ENCODE measurements around the gene DNASE1.
A peak's percentile ranks its signal among the peaks of the same experiment; 100 is the strongest.

The DNASE1 gene

DNA sequence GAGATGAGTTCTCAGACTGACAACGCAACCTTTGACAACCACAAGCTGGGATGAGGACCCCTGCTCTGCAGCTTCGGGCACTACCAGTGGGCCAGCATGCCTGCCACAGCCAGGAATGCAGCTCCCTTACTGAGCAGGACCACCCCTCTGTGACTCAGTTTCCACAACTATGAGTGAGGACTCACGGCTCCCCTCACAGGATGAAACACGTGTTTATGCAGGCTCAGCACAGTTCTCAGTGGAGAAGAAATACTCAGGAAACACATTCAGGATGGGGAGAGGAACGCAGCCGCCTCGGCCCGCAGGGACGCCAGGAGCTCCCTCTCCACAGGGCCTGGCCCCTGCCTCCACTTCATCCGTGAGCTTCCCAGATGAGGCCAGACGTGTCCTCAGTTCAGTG is 14.1 kb downstream of the DNASE1 start:
- no peak for DNase-seq

DNA sequence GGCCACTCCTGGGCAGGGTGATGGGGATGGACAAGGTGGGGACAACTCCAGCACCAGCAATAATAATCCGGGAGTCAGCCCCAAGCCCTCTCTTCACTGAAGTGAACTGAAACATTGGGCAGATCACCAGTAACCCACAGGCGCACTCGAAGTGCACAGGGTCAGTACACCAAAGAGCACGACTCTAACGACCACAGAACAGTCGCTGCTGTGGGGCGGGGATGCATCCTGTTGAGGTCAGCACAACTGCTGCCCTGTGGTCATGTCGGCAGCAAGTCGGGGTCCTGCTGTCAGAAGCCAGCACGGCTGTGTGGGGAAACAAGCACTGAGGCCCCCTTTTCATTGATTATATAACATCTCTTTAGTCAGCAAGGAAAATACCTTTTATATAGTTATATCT is 14.6 kb downstream of the DNASE1 start:
- DNase-seq: no peak

DNA sequence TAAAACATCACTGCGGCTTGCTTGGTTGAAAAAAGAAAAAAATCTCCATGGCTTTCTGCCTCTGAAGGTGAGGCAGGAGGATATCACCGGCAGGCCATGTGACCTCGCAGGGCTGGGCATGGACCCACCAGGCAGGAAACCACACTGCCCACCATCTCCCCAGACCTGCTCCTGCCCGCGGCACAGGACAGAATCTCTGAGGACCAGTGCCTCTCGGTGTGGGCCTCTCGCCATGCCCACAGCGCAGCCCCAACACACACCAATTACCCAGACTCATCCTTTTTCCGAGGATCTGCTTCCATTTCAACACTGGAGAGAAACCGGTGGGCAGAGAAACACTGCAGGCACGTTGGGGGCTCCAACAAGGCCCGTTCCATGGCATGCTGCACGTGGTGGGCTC is 16.2 kb downstream of the DNASE1 start:
- DNase-seq: no peak

DNA sequence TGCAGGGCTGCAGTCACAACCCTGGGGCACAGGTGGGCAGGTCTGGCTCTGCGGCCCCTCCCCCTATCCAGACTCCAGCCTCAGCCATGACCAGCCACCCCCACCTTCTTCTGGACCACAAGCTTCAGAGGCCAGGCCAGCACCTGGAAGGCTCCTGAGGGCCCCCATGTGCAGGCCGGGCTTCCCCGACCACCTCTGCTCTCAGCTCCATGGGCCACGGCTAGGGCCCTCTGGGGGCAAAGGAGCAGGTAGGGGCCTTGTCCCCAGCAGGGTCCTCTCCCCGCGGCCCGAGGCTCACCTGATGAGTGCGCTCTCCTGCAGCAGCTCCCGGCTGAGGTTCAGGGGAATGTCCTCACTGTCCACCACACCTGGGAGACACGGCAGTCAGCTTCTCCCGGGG is 16.9 kb downstream of the DNASE1 start:
- DNase-seq: no peak

DNA sequence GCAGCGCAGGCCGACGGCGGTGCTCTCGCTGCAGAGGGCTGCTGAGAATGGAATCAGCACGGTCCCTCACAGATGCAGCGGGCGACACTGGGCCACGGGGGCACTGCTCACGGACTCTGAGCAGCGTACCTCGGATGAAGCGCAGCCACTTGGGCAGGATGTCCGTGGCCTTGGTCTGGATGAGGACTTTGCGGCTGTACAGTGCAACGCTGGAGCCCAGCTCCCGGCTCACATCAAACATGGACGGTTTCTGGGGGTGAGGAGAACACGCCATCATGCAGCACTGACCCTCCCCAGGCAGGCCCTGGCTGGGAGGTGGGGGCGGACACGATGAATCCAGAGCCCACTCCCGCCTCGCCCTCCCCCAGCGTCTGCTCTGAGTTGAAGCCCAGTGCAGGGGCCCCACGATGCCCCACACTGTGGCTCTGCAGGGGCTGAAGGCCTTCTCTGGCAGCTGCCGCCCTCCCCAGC is 18.1 kb downstream of the DNASE1 start:
- no peak for DNase-seq

DNA sequence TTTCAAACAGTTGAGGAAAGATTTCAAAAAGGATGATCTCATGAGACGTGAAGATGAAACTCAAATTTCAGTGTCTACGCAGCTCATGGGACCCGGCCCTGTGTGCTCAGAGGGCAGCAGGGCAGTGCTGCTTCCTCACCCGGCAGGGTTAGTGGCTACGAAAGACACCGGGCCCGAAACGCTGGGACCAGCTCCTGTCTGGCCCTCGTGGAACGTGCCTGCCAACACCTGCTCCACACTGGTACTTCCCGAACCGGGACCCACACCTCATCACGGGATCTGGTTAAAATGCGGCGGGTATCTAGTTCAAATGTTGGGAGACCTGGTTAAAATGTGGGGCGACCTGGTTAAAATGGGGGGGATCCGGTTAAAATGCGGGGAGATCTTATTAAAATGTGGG is 18.7 kb downstream of the DNASE1 start:
- DNase-seq: no peak

DNA sequence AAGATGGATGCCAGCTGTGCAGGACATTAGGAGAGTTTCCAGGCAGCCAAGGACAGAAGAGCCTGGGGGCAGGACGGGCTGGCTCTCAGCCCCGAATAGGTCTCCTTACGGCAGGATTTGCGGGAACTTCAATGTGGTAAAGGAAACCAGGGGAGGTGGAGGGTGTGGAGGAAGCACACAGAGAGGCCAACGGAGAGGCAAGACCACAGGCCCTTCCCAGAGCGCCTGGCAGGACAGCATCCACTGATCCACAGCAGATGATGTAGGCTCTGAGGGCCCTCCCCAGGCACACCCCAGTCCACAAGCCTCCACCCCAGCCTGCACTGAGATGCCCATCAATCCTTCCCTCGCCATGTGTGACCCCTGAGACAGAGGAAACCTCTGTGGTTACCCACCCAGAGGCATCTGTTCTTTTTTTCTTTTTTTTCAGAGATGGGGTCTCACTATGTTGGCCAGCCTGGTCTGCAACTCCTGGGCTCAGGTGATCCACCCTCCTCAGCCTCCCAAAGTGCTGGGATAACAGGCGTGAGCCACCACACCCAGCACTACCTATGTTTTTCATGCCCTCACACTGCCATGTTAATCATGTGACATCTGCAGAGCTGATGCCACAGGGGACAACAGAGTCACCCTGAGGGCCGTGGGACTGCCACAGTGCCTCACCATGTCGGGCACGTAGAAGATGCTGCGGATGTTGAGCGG is 19.3 kb downstream of the DNASE1 start:
- no peak for DNase-seq

DNA sequence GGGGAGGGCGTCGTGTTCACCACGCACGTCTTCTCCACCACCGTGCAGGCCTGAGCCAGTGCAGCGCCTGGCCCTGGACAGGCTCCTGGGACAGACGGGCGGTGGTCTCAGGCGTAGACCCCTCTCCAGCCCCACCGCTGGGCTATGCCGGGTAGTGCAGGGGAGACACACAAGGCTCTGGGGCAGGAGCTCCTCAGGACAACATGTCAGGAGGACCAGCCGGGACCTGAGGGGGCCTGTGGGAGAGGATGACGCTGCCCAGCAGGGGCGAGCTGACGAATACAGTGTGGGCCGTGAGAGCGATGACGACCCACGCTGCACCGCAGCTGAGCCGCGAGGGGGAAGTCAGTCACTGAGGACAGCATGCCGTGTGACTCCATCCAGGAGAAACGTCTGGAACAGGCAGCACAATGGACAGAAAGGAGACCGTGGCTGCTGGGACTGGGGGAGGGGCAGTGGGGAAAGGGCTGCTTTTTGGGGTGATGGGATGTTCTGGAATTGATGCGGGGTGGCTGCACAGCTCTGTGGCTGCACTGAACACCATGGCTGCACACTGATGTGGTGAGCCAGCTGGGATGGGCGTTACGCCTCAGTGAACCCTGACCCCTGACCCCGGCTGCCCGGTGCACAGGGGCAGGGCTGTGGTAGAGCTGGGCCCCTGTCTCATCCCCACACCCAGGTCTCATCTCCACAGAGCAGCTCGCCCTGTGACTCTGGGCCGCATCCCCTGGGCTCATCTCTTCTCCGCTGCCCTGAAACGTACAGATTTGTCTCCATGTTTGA is 20.2 kb downstream of the DNASE1 start:
- DNase-seq: no peak

DNA sequence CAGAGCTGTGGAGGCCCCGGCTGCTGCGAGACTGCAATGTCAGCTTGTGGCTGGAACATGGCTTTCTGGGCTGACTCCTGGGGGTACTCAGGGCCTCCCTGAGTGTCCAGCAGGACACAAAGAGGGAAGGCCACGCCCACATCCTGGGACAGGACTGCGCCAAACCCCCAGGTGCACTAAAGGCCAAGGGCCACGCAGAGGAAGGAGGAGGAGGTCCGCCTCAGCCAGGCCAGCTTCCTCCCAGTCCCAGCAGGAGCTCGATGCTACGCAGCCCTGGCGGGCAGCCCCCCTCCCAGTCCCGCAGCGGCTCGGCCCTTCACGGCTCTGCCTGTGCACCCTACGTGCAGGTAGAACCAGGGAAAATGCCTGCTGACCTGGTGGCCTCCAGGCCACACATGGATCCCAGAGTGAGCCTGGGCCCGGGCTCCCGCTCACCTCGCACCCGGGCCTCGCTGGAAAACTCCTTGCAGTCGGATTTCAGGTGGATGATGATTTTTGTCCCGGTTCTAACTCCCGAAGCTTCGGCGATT is 21.2 kb downstream of the DNASE1 start:
- no peak for DNase-seq

DNA sequence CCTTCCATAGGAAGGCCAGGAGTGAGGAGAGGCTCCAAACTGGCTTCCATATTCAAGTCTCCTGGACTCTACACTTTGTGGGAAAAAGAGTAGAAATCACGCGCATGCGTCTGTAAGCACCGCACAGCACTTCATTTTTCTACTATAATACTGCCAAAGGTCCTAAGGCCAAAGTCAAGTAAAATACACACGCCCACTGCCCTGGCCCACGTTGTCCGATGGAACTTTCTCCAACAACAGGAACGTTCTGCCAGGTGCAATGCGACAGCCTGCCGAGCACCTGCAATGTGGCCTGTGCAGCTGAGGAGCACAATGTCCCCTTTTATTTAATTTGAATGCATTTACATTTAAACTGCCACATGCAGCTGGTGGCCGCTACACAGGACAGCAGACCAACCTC is 23.5 kb downstream of the DNASE1 start:
- no peak for DNase-seq

DNA sequence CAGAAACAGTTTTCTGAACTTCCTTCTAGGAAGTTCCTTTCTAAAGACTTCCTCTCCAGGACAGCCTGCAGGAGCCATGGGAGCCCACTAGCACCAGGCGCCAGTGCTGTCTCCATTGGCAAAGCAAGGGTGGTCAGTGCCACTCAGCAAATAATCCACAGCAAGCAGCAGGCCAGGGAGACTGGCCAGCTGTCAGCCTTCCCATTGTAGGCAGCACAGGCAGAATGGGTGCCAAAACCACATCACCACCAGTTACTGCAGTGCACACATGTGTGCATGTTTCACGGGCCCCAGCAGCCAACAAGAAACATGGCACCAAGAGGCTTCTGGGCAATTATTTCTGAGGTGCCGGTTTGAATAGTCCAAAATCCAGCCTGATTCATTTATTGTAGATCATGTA is 26.7 kb downstream of the DNASE1 start:
- no peak for DNase-seq

DNA sequence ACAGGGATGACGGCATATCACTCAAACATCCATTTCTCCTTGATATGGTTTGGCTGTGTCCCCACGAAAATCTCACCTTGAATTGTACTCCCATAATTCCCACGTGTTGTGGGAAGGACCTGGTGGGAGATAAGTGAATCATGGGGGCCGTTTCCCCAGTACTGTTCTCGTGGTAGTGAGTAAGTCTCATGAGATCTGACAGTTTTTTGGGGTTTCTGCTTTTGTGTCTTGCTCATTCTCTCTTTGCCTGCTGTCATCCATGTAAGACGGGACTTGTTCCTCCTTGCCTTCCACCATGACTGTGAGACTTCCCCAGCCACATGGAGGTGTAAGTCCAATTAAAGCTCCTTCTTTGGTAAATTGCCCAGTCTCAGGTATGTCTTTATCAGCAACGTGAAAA is 32.5 kb downstream of the DNASE1 start:
- DNase-seq: no peak

DNA sequence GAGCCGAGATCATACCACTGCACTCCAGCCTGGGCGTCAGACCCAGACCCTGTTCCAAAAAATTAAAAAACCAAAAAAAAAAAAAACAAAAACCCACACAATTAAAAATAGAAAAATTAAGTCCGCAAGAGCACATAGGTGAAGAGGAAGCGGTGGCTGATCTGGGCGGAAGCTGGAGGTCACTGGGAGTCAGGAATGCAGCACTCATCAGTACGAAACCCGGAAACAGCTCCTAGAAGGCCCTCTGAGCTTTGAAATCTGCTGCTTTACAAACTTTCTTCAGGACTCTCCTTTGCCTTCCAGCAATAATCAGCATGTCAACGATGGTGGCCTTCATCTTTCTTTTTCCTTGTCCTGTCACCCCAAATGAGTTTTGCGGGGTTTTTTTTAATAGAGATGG is 33.3 kb downstream of the DNASE1 start:
- DNase-seq: no peak

DNA sequence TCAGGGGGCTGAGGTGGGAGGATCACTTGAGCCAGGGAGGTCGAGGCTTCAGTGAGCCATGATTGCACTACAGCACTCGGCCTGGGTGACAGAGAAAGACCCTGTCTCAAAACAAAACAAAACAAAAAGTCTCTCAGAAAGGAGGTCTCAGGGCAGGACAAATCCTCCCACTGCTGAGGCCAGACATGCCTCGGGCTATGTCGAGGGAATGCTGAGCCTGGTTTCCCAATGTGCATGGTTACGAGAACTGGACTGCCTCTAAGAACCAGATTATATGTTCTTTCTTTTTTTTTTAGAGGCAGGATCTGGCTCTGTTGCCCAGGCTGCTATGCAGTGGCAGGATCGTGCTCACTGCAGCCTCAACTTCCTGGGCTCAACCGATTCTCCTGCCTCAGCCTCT is 35.2 kb downstream of the DNASE1 start:
- DNase-seq: no peak

DNA sequence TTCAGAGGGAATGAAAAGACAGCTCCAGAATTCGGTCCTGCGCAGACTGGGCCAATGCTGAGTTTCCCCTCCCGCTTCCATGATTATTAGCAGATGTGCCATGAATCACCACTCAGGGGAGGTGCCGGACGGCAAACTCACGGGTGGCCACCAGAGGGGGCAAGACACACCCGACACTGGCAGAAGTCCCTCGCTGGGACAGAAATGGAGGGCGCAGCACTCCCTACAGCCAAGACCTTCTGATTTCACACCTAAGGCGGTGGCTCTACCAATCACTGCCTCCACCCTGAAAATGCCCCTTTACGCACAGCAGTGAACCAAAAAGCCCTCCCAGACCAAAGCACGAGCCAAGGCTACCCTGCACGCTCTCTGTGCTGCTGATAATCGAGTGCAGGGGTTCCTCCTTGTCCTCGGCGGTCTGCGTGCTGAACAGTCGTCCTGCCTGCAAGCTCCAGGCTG is 36.0 kb downstream of the DNASE1 start:
- DNase-seq: peak; percentile 43 to 84

DNA sequence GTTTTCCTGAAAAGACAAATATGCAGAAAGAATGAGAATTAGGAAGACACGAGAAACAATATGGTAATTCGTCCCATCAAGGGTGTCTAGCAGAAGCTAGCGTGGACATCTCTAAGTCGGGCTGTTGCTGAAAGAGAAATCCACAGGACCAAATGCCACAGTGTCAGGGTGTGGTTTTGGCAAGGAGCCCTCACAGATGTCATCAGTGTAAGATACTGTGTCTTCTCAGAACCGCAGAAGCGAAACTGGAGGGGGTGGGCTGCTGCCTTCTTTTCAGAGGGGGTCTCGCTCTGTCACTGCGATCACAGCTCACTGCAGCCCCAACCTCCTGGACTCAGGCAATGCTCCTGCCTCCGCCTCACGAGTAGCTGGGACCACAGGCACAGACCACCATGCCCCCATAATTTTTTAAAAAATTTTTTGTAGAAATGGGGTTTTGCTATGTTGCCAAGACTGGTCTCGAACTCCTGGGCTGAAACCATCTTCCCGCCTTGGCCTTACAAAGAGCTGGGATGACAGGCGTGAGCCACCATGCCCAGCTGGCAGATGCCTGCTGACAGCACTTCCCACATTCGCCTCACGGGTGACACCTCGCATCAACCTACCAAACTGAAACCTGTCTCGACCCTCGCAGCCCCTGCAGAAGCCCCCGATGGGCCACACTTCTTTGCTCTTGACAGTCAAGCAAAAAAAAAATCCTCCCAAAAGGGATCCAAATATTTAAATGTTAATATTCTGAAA is 36.7 kb downstream of the DNASE1 start:
- peak in 1 of 2 experiments; percentile 24 for DNase-seq

DNA sequence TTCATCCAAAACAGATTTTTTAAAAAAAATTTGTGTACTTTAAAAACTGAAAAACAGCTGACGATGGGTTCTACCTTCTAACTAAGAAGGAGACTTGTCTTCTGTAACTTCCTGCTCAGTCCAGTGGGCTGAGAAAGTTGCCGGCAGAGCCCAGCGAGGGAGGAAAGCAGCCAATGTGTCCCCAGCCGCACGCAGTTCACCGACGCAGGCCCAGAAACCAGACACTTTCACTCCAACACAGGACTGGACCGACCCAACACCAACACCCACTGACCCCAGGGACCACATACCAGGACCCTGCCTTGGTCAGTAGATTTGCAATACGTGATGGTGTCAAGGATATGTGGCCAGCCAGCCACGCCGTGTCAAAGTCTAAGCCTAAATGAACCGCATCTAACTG is 37.3 kb downstream of the DNASE1 start:
- no peak for DNase-seq

DNA sequence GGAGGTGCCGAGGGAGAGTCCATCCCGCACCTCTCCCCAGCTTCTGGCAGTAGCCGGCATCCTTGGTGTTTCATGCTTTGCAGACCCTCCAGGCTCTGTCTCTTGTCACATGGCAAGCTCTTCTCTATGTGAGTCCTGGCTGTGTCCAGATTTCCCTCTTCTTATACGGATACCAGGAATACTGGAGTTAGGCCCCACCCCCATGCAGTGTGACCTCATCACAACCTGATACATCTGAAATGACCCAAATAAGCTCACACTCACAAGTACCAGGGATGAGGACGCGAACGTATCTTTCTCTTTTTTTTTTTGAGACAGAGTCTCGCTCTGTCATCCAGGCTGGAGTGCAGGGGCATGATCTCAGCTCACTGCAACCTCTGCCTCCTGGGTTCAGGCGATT is 39.6 kb downstream of the DNASE1 start:
- DNase-seq: no peak

DNA sequence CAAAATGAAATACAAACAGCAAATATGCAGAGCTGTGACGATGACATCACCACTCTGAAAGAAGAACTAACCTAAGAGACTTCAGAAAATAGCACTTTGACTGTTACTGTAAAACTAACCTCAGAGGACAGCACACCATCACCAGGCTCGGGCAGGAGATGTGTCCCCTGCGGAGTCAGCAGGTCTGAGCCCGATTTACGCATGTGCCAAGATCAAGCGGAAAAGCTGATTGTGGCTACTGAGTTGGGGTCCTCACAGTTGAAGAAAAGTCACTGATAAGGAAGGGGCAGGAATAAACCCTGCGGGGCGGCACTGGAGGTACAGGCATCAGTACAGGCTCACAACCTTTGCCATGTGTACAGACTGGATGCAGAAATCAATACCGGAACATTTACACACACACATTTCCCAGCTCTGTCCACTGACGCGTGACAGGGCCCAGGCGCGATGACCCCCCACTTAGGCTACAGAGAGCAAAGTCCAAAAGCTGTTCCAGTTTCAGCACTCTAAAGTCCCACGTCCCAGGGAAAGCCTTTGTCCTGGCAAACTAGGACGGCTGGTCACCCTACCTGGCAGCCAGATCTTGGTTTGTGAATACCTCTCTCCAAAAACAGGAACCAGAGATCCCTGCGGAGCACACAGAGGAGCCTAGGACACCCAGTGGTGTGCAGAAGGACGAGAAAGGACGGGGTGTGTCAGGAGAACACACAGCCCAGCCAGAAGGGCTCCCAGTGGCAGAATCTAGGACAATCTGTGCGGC is 41.3 kb downstream of the DNASE1 start:
- no peak for DNase-seq

DNA sequence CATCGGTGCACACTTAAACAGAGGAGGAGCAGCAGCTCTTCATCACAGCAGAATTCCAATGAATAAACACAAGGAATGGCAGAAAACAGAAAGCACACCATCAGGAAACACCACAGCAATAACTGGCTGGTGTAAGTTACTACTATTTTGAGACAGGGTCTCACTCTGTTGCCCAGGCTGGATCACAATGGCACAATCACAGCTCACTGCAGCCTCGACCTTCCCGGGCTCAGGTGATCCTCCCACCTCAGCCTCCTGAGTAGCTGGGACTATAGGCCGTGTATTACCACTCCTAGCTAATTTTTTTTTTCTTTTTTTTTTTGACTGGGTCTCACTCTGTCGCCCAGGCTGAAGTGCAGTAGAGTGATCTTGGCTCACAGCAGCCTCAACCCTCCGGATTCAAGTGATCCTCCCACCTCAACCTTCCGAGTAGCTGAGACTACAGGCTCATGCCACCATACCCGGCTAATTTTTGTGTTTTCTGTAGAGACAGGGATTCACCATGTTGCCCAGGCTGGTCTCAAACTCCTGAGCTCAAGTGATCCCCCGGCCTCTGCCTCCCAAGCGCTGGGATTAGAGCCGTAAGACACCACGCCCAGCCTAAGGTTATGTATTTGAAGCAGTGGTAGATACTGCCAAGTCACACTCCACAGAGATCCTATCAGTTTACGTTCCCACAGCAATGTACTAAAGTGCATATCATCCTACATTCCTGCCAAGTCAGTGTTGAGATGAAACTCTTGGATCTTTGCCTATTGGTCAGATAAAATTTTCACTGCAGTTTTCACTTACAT is 42.1 kb downstream of the DNASE1 start:
- no peak for DNase-seq

DNA sequence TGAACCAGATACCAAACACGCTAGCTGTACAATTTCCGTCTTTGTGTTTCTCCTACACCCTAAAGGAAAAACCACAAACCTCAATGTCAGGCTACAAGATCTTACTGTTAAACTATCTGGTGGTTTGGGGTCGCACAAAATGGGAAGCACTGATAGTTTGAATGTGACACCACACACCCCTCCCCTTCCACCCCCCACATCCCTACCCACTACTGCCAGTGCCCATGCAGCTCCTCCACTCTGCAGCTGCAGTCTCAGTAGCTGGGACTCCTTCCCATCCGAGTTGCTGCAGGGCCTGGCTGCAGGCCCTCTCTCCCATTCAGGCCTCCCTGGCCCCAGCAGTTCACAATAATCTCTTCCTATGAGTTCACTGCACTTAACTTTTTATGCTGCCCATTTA is 44.5 kb downstream of the DNASE1 start:
- DNase-seq: no peak

DNA sequence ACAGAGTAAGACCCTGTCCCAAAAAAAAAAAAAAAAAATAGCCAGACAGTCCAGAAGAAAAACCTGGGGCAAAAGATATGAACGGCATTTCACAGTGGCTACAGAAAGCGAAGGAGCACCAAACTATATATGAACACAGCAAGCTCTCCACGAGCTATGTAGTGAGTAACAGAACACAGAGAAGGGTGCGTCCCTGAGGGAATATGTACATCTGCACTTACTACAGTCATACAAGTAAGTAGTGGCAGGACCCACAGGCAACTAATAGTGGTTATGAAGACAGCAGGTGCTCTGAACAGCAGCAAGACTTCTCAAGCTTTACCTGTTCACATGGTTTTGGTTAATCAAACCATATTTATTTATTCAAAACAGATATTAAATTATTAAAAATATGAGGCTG is 47.0 kb downstream of the DNASE1 start:
- DNase-seq: no peak
